Body of pancreas (tissue), 4 donors: ENCODE results near the gene CD48.

ENCODE experiments used
- POLR2A ChIP-seq, 3 donors: fragments of 450-650 bp; IDR thresholded peaks; one replicate each; pipeline ENCODE4 v1.6.1; 2016; ENCODE audit warnings: antibody characterized with exemption in 3 of 3, mild to moderate bottlenecking in 2 of 3
- TF ChIP-seq, protein P1 (sequence below), 7 experiments: fragments of 450-650 bp in 4 of 7; fragments of 200-600 bp in 3 of 7; sonication (generic) in 3 of 7; IDR thresholded peaks; one replicate each; pipeline ENCODE4 v1.5.1; 2016 to 2019; ENCODE audit warnings: antibody characterized with exemption in 7 of 7

DNA sequence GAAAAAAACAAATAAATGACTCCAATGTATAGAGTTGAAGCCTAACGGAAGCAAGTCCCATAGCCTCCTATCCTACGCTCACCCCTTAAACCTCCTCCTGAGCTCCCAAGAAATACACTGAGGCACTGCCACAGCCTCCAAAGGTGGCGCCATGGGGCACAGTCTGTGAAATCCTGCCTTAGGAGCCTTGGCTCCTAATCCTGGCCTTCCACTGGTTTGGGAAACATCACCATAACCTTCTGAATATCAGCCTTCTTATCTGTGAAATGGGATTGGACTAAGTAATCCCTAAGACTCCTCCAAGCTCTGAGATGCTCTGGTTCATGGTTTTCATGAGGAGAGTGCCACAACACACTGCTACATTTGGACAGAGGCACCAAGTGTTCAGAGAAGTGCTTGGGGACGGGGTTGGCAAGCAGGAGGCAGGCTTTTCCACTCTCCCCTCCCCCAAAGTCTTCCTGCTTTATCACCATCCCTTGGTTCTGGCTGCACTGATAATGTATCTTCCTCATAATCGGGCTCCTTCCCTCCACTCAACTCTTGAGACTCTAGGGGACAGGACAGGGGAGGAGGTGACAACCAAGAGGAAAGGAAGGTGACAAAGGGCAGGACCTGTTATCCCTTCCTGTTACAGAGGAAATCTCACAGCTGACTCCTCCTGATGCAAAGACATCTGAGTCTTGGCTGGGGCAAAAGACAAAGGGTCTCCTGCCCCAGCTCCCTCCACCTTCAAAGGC, 30.2 kb upstream of the CD48 start:
- TF ChIP-seq, protein P1, sequence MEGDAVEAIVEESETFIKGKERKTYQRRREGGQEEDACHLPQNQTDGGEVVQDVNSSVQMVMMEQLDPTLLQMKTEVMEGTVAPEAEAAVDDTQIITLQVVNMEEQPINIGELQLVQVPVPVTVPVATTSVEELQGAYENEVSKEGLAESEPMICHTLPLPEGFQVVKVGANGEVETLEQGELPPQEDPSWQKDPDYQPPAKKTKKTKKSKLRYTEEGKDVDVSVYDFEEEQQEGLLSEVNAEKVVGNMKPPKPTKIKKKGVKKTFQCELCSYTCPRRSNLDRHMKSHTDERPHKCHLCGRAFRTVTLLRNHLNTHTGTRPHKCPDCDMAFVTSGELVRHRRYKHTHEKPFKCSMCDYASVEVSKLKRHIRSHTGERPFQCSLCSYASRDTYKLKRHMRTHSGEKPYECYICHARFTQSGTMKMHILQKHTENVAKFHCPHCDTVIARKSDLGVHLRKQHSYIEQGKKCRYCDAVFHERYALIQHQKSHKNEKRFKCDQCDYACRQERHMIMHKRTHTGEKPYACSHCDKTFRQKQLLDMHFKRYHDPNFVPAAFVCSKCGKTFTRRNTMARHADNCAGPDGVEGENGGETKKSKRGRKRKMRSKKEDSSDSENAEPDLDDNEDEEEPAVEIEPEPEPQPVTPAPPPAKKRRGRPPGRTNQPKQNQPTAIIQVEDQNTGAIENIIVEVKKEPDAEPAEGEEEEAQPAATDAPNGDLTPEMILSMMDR (IDR thresholded peaks at IDR 0.05), result no peak
- no peak for TF ChIP-seq POLR2A (IDR thresholded peaks at IDR 0.05)
